Stimulated activated CD4-positive, alpha-beta T cell treated with anti-CD3 and anti-CD28 coated beads, TNF-alpha, amount 100 ng/mL, for 48 hours (primary cell): ENCODE data around the gene SLC34A1.

Experiments used
- DNase-seq, 3 donors: peaks; one replicate each; pipeline ENCODE4 v3.0.0-alpha.2; 2020; ENCODE audit warnings: low read depth in 3 of 3

SLC34A1 gene

DNA sequence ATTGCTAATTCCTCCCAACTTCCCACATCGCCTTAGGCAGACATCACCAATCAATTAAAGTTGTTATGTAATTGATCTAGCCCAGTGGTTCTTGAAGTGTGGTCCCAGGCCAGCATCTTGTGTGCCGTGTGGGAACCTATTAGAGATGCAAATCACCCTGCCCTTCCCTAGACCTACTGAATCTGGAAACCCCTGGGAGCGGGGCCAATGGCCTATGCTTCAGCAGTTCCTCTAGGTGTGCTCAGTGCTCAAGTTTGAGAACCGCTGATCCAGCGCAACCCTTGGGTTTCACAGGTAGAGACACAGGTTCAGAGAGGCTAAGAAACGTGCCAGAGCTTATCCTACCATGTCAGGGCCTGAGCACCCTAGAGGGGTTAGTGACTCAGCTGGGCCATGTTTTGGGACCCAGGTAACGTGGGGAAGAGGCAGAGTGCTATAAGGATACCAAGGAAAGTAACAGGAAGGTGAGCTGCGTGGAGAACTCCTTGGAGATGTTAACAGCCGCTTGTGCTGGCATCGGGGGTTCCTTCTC lies 4.4 kb downstream of the SLC34A1 start:
- no peak for DNase-seq

GRCh38 chr5:177389241-177390169 lies 5.3 kb downstream of the SLC34A1 start:
- peak in 1 of 3 donors; percentile 42 for DNase-seq

- peak; percentile 76 to 80 (median 80) for DNase-seq
Observed at GRCh38 chr5:177390363-177391300, 6.4 kb downstream of the SLC34A1 start.

DNA sequence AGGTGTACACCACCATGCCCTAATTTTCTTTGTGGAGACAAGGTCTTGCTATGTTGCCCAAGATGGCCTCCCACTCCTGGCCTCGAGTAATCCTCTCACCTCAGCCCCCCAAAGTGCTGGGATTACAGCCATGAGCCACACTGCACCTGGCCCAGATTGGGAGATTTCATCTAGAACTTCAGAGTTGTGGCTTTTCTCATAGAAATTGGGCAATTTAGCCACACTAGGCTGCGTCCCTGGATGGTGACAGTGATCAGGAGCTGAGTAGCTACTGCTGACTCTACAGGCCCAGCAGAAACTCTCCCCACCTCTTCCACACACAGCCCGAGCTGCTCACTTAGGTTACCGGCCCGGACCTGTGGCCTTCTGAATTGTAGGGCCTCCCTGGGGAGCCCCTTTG lies 8.5 kb downstream of the SLC34A1 start:
- DNase-seq = no peak

DNA sequence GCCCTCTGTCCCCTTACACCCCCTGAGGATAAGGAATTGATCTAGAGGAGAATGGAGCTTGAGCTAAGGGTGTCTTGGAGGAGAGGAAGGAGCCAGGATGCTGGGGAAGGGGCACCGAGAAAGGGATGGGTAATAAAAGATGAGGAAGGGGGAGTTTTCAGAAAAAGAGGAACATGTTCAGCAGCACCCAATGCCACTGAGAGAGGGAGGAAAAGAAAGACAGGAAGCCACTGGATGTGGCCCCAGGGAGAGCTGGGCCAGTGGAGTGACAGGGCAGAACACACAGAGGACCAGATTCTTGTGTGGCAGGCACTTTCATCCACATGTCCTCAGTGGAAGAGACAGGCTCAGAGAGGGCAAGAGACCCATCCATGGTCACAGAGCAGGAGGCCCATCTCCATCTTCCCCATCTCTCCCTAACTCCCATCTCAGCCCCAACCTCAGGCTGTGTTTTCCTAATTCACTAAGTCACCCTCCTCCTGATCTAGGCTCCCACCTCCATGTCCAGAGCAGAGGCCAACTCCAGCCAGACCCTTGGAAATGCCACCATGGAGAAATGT lies 9.1 kb downstream of the SLC34A1 start:
- DNase-seq = no peak

DNA sequence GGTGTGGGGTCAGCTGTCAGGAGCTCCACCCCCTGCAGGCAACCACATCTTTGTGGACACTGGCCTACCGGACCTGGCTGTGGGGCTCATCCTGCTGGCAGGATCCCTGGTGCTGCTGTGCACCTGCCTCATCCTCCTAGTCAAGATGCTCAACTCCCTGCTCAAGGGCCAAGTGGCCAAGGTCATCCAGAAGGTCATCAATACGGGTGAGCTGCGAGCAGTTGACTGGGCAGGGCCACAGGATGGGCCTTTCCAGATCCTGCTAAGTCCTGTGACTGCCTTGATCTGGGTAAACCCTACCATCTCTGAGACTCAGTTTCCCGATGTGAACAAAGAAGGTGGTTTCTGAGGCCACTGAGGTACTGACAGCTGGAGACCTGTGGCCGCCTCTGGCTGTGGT lies 9.8 kb downstream of the SLC34A1 start:
- no peak for DNase-seq

GRCh38 chr5:177396078-177396477 lies 11.8 kb downstream of the SLC34A1 start:
- no peak for DNase-seq

DNA sequence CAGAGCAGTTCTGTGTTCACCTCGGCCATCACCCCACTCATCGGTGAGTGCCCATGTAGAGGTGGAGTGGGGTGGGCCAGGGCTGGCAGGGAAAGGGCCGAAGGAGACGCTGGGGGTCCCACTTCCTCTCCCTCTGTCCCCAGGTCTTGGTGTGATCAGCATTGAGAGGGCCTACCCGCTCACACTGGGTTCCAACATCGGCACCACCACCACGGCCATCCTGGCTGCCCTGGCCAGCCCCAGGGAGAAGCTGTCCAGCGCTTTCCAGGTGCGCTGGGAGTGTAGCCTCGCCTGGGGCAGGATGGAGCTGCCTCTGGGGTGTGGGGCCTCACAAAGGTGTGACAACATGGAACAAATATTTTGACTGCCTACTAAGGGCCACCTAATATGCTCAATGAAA lies 12.6 kb downstream of the SLC34A1 start:
- no peak for DNase-seq

GRCh38 chr5:177397875-177398390 lies 13.7 kb downstream of the SLC34A1 start:
- no peak for DNase-seq

DNA sequence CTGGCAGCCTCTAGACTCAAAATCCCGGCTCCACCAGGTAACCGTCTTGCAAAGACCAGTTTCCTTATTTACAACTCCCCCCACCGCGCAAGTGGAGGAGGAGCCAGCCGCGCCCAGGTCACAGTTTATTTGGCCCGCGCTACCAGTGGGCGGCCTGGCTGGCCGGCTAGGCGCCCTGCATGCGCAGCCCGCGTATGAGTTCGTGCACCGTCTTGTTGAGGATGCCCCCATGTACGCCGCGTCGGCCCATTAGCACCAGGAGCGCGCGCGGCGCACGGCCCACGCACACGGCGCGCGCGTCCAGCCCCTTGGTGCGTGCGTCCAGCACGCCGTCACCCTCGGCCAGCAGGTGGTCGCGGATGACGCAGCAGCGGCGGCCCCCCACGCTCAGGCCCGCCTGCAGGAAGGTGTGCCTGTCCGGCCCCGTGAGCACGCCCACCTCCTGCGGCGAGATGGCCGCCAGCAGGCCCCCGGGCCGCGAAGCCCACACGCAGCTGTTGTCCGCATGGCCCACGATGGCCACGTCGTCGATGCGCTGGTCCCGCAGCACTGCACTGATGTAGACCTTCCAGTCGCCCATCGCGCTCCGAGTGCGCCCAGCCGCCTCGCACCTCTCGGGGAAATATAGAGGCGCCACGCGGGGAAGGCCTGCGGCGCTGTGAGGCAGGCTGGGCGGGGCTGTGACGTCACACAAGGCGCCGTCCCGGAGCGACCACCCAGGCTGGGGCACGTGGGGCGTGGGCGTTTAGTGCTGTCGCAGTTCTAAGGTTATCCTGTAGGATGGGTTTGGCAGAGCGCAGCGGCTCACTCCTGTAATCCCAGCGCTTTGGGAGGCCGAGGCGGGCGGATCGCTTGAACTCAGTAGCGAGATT lies 16.0 kb downstream of the SLC34A1 start, which contains the start of gene PFN3:
TSS of gene PFN3 (minus strand) at position 665 of the 872 bp plus-strand sequence. CDS start at position 580, 85 bp downstream.
- DNase-seq = no peak

DNA sequence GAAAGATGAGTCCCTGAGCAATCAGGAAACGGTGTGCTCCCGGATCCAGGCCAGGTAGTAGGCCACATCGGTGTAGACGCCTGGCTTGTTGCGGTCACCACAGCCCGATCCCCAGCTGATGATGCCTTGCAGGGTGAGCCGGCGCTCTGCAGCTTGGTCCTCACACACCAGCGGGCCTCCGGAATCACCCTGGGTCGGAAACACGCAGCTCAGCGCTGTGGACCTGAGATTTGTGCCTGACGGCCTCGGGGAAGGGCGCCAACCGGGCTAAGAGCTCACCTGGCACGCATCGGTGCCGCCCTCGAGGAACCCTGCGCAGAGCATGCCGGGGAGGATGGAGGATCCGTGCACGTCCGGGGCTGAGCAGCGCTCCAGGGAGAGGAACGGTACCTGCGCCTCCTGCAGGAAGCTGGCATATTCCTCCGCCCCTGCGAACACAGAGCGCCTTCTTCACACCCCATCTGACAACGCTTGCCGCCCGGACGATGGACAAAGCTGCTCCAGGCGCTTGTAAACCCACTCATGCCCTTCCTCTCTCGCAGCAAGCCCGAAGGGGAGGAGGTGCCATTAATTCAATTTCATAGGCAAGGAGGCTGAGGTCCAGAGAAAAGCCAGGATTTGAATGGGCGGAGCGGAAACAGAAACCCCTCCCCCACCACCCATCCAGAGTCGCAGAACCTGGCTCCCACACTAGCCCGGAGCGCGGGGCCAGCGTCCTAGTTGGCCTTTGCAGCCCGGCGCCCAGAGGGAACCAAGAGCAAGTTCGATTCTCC lies 18.2 kb downstream of the SLC34A1 start:
- DNase-seq = peak; percentile 61 to 63 (median 63)

- DNase-seq = peak in 2 of 3 donors; percentile 29 to 45
Observed at GRCh38 chr5:177403102-177403791, 19.0 kb downstream of the SLC34A1 start.

DNA sequence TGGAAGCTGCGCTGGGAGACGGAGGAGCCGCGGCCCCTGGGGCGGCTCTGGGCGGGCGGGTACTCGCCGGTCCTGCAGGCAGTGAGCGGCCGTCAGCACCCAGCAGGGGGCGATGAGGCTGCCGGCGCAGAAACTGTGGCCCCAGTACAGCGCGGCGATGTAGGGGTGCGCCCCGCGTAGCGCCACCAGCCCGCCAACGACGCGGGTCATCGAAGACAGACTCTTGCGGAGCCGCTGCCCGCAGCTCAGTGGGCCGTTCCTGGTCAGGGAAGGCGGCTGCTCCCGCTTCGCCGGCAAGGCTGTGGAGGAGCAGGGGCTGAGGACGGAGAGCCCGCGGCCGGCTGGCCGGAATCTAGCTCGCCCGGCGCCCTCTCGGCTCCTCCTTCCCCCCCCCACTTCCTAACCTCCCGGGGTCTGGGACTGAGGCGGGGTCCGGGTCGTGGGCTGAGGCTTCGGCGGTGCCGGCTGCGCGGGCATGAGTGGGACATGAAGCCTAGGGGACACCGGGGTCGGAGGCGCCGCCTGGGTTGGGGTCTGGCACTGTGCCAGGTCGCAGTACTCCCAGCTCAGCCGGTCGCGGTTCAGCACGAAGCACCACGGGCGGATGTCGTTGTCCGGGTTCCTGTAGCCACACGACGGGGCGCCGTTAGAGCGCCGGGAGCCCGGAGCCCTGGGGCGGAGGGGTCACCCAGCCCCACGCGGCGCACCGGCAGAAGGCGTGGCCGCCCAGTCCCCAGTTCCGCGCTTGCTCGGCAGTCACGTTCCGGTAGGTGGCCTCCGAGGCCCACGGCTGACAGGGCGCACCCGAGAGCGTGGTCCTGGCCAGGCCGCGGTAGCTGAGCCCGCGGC lies 19.8 kb downstream of the SLC34A1 start:
- peak; percentile 71 to 78 (median 77) for DNase-seq

- no peak for DNase-seq
Observed at GRCh38 chr5:177404641-177405179, 20.5 kb downstream of the SLC34A1 start.

DNA sequence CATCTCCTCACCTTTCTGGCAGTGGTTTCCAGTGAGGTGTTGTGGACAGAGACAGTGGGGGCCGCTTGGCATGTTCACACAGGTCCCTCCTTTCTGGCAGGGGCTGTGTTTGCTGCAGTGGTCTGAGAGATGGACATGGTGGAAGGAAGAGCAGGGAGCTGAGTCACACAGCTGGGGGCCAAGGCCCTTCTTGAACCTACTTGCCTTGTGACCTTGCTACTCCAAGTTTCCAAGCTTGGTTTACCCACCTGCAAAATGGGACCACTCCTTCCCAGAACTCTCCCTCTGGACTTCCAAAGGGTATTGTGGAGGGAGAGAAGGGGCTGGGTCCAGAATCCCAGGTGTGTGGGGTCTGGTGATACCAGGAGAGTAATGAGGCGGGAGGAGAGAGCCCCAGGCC lies 21.1 kb downstream of the SLC34A1 start:
- DNase-seq = no peak

GRCh38 chr5:177405805-177406204 lies 21.6 kb downstream of the SLC34A1 start:
- no peak for DNase-seq

- no peak for DNase-seq
Observed at GRCh38 chr5:177409043-177409801, 25.0 kb downstream of the SLC34A1 start, which contains the start of gene F12. TSS of gene F12 (minus strand) at chr5:177409564. CDS start at chr5:177409527, 37 bp downstream.
